ENCODE results near the gene CIC. TPM values are rescaled to one million over a fixed set of nuclear protein-coding genes. Genes with fewer than 3 reads are reported as not detected.

CIC gene
- total and polyA plus RNA-seq, 9 of the 15 experiments (the other 6 are each of a cell fraction or from before 2014, with no cell fraction given): 0.07 to 44.7 (median 8.6) TPM

DNA sequence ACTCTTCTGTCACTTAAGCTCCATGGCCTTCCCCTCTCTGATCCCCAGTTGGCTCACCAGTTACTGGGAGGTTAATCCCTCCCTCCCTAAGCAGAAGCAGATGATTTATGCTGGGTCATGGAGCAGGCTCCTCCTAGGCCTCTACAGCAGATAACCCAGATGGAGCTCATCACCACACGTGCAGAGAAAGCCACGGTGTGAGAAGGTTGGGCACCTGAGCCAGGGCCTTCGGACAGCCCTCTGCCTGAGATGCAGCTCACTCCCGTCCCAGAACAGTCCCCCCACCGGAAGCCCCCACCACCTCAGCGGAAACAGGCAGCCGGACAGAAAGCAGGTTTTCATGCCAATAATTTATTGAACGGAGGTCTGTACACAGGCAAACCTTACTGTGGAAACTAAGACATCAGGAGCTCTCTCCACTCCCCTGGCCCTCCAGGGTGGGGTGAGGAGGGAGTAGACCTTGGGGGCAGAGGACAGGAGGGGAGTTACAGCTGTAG is 39.1 kb upstream of the CIC start (continued):
- TF ChIP-seq BACH1 (tag; IDR thresholded peaks at IDR 0.05): no peak
- TF ChIP-seq MYBL2 (IDR thresholded peaks at IDR 0.05; ENCODE audit: low read depth): no peak
- TF ChIP-seq MYBL2 (CRISPR knock-in tag; IDR thresholded peaks at IDR 0.05; ENCODE audit: borderline replicate concordance): no peak
- TF ChIP-seq, protein P1, sequence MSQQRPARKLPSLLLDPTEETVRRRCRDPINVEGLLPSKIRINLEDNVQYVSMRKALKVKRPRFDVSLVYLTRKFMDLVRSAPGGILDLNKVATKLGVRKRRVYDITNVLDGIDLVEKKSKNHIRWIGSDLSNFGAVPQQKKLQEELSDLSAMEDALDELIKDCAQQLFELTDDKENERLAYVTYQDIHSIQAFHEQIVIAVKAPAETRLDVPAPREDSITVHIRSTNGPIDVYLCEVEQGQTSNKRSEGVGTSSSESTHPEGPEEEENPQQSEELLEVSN (IDR thresholded peaks at IDR 0.05; ENCODE audit: borderline replicate concordance in 1 of 2, extremely low read depth in 1 of 2, insufficient read depth in 1 of 2, insufficient read length in 1 of 2, low read depth in 1 of 2, low read length in 1 of 2, poor library complexity in 1 of 2, severe bottlenecking in 1 of 2): peak; percentile 48 to 56
- TF ChIP-seq SNRNP70 (optimal IDR thresholded peaks at IDR 0.05; ENCODE audit: low read depth, low read length): no peak
- no peak for TF ChIP-seq JUN (IDR thresholded peaks at IDR 0.05; ENCODE audit: borderline replicate concordance, low read depth, low read length)
- no peak for TF ChIP-seq JUN (CRISPR knock-in tag; IDR thresholded peaks at IDR 0.05; ENCODE audit: borderline replicate concordance)
- TF ChIP-seq RB1 (IDR thresholded peaks at IDR 0.05; ENCODE audit: low read depth): 0 out of 2 replicates have a peak, but pooled peaks have one; percentile 26
- TF ChIP-seq MTA2 (IDR thresholded peaks at IDR 0.05; ENCODE audit: low read depth): no peak
- TF ChIP-seq MECOM (CRISPR knock-in tag; IDR thresholded peaks at IDR 0.05): peak; percentile 90
- TF ChIP-seq, protein P2, sequence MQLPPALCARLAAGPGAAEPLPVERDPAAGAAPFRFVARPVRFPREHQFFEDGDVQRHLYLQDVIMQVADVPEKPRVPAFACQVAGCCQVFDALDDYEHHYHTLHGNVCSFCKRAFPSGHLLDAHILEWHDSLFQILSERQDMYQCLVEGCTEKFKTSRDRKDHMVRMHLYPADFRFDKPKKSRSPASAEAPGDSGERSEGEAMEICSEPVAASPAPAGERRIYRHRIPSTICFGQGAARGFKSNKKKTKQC (CRISPR knock-in tag; IDR thresholded peaks at IDR 0.05): no peak
- TF ChIP-seq, protein P3, sequence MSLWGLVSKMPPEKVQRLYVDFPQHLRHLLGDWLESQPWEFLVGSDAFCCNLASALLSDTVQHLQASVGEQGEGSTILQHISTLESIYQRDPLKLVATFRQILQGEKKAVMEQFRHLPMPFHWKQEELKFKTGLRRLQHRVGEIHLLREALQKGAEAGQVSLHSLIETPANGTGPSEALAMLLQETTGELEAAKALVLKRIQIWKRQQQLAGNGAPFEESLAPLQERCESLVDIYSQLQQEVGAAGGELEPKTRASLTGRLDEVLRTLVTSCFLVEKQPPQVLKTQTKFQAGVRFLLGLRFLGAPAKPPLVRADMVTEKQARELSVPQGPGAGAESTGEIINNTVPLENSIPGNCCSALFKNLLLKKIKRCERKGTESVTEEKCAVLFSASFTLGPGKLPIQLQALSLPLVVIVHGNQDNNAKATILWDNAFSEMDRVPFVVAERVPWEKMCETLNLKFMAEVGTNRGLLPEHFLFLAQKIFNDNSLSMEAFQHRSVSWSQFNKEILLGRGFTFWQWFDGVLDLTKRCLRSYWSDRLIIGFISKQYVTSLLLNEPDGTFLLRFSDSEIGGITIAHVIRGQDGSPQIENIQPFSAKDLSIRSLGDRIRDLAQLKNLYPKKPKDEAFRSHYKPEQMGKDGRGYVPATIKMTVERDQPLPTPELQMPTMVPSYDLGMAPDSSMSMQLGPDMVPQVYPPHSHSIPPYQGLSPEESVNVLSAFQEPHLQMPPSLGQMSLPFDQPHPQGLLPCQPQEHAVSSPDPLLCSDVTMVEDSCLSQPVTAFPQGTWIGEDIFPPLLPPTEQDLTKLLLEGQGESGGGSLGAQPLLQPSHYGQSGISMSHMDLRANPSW (CRISPR knock-in tag; IDR thresholded peaks at IDR 0.05): no peak
- no peak for TF ChIP-seq ZNF121 (CRISPR knock-in tag; conservative IDR thresholded peaks at IDR 0.05)
- TF ChIP-seq TCF3 (CRISPR knock-in tag; IDR thresholded peaks at IDR 0.05): peak; percentile 49
- no peak; the same call in 1 of the 2 replicates for TF ChIP-seq DMBX1 (CRISPR knock-in tag; IDR thresholded peaks at IDR 0.05; ENCODE audit: borderline replicate concordance)
- TF ChIP-seq SRSF9 (IDR thresholded peaks at IDR 0.05; ENCODE audit: borderline replicate concordance, low read depth, low read length): no peak
- no peak for TF ChIP-seq HNRNPK (IDR thresholded peaks at IDR 0.05; ENCODE audit: low read depth, low read length, poor library complexity, severe bottlenecking)
- TF ChIP-seq NFYB (IDR thresholded peaks at IDR 0.05; ENCODE audit: extremely low read depth, insufficient read length): no peak
- TF ChIP-seq, protein P4, sequence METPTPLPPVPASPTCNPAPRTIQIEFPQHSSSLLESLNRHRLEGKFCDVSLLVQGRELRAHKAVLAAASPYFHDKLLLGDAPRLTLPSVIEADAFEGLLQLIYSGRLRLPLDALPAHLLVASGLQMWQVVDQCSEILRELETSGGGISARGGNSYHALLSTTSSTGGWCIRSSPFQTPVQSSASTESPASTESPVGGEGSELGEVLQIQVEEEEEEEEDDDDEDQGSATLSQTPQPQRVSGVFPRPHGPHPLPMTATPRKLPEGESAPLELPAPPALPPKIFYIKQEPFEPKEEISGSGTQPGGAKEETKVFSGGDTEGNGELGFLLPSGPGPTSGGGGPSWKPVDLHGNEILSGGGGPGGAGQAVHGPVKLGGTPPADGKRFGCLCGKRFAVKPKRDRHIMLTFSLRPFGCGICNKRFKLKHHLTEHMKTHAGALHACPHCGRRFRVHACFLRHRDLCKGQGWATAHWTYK (CRISPR knock-in tag; IDR thresholded peaks at IDR 0.05): no peak
- TF ChIP-seq ZNF764 (CRISPR knock-in tag; IDR thresholded peaks at IDR 0.05; ENCODE audit: low read depth): no peak
- no peak for TF ChIP-seq ZNF561 (CRISPR knock-in tag; conservative IDR thresholded peaks at IDR 0.05)
